Occipital lobe (tissue), 2 donors: ENCODE data around the gene NEAT1. TPM values are rescaled to one million over a fixed set of nuclear protein-coding genes. Genes with fewer than 3 reads are reported as not detected.

Source experiments
- DNase-seq: peaks from one replicate; lab custom pipeline; 2025; lab: John Stamatoyannopoulos, UW
- total RNA-seq: library from RNA; depleted of rRNA; stranded (reverse); fragments of >200 nt; gene quantifications from one replicate; pipeline ENCODE4 v1.2.3, GENCODE V29; 2014

Gene NEAT1
- total RNA-seq, 1 donor from 2014 or later = 3.6 TPM

DNA sequence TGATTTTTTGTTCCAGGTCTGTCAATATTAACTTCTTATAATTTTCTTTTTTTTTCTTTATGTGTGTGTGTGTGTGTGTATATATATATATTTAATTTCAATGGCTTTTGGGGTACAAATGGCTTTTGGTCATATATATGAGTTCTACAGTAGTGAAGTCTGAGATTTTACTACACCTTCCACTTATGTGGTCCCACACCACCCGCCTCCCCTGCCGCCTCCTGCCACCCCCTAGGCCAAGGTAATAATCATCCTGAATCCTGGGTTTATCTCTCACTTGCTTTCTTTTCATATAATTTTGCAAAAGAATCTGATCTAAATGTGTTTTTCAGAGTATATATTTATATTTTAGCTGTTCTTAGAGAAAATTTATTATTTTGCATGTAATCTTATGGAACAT is 11.1 kb downstream of the NEAT1 start:
- DNase-seq = no peak

DNA sequence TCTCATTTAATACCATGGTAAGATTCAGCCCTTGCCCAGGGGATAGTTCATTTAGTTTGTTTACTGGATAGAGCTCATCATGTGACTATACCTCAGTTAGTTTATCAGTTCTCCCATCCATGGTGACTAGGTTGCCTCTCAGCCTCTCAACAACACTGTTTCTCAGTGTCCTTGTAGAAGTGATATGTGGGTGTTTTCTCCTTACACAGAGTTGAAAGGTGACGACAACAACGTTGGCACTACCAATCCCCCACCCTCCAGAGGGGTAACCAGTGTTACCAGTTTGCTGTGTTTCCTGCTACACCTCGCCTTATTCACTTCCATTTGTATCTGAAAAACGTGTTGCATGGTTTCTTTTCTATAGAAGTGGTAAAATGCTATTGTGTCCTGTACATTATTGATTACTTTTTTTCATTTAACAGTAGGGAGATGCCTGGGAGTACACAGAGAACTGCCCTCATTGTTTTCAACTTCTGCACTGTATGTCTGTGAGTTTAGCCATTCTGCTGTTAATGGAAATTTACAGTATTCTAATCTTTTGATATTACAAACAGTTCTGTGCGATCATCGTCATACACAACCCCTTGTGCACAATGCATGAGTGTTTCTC is 11.6 kb downstream of the NEAT1 start:
- no peak for DNase-seq

DNA sequence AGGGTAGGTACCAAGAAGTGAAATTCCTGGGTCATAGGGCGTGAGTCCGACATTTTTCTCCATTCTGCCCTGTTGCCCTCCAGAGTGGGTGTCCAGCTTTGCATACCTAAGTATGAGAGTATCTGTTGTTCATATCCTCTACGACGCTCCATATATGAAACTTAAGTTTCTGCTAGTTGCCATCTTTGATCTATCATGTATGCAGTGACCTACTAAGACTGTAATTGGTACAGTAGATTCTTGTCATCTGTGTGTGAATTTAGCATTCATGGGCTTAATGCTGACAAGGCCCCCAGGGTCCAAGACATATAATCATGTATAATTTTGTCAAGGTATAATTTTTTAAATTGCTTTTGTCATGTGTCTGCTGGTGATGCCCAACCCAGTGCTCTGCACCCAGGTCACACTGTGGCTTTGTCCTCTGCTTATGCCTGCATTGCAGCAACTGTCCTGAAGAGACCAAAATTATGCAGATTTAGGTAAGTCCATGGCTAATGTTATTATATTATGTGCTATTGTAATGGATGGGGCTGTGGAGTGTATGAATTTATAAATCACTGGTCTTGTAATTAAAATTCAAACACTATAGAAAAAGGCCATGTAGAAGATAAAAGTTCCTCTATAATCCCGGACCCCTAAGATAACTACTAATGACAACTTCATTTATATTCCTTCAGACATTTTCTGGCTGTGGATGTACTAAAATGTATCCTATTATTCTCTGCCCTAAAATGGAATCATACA is 12.2 kb downstream of the NEAT1 start:
- DNase-seq = no peak

DNA sequence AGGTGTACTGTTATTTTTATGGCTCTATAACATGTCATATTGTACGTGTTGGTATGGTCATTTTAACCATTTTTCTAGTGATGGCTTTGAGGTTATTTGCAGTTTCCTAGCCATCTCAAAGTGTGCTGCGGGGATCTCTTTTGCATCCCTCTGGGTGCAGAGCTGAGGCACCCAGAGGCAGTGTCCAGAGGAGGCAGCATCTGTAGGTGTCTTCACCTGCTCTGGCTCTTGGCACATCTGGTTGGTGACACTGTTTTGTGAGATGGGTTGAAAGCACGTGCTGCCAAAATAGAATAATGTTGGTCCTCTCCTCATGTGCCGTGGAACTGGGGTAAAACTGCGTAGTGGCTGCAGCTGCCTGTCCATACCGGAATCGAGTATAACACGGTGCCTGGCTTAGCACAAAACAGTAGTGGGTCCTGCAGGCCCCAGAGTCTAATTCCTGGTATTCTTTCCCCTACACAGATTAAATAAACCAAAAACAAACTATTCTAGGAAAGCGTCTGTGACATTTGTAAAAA is 12.9 kb downstream of the NEAT1 start:
- no peak for DNase-seq

DNA sequence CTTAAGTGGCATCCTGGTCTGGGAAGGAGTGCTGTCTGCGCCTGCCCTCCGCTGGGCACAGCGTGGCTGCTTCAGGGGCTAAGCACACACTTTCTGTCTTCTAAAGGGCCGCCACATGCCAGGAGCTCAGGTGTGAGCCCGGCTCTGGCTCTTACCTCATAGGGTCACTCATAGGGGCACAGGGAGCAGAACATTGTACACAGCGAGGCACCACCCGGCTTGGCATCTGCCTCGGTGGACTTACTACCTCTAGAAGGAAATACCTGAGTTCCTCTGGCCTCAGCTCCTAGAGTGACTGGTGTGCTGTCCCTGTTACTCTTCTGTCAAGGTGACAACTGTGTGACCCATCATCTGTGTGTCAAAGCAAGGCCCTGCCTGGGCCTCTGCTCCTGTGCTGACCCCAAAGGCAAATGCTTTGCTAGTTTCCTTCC is 13.4 kb downstream of the NEAT1 start:
- DNase-seq = no peak

DNA sequence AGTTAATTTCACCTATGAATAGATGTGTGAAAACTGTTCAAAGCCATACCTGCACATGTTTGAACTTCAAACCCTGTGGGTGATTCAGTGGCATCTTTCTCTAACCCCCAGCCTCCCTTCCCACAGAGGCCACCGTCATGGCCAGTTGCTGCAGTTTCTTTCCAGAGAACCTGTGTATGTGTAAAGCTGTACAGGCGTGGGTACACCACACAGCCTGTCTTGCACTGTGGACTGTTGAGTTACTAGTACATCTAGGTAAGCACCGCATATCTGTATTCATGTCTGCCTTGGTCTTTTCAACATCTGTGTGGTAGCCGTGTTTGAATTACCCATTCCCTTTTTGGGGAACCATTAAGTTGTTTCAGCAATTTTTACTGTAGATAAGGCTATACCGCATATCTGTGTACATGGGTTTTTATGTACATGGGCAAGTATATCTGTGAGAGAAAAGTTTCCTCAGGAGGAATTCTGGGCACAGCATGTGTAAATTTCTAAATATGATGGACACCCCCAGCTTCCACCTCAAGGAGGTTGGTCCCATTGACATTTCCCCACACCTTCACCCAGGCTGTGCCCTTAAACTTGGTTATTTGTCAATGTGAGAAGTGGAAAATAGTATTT is 13.9 kb downstream of the NEAT1 start:
- no peak for DNase-seq

DNA sequence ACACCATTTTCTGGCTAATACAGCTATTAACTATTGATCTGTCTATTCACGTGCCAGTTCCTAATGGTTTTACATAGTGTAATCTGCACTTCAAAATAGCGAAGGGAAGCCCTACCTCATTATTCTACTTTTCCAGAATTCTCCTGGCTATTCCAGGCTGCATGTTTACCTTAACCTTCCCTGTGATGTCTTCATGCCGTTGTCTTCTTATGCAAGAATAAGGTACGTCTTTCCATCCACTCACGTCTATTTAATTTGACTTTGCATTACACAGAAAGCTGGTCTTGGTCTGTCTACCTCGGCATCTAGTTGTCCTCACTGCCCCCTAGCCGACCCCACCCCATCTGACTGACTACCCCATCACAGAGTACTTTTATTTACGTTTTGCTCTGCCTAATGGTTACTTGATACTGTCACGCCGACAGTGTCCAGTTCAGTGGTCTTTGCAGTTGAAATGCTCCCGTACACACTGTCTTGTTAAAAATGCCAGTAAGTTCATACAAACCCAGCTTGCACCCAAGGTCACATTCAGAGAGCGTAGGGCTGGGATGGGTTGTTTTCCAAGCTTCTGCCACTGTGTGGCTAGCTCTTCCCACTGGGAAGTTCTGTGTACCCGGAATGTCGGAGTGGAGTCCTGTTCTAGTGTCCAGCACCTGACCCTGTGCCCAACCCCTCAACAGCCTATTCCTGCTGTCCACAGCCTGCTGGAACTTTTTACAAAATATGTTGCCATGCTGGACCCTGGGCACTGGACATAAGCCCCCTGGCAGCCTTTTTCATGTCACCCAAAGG is 15.0 kb downstream of the NEAT1 start:
- DNase-seq = no peak

DNA sequence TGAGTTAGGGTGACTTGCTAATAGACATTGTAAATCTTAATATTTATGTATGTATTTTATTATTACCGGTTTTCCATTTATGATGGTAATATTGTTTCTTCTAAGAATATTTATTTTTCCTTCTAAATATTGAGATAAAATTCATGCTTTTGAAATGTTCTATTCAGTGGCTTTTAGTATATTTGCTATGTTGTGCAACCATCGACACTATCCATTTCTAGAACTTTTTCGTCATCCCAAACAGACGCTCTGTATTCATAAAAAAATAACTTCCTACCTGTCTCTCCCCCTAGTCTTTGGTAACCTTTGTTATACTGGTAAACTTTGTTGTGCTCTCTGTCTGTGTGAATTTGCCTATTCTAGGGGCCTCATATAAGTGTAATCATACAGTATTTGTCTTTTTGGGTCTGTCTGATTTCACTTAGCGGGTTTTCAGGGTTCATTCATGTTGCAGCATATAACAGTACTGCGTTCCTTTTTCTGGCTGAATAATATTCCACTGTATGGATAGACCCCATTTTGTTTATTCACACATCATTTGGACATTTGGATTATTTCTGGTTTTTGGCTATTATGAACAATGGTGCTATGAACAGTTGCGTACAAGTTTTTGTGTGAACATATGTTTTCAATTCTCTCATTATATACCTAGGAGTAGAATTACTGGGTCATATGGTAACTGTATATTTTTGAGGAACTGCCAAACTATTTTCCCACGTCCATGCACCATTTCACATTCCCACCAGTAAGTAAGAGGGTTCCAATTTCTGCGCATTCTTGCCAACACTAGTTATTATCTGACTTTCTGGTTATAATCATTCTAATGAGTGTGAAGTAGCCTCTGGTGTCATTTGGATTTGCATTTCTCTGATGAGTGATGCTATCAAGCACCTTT is 15.9 kb downstream of the NEAT1 start:
- DNase-seq = no peak

DNA sequence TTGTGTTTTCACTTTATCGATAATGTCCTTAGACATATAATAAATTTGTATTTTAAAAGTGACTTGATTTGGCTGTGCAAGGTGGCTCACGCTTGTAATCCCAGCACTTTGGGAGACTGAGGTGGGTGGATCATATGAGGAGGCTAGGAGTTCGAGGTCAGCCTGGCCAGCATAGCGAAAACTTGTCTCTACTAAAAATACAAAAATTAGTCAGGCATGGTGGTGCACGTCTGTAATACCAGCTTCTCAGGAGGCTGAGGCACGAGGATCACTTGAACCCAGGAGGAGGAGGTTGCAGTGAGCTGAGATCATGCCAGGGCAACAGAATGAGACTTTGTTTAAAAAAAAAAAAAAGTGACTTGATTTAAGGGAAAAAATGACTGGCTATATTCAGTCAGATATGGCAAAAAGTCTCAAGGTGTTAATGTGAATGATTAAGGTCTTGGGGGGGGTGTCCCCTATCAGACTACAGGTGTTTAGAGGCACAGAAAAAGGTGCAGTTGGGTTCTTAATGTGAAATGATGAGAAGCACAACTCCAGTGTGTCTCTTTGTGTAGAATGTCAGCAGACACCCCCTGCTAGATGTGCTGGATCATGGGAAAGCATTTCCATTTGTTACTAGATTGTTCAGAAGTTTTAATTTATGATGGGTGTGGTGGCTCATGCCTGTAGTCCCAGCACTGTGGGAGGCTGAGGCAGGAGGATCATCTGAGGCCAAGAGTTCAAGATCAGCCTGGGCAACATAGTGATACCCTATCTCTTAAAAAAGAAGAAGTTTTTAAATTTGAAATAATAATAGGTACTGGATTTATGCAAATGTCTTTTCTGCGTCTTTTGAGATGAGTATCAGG is 17.0 kb downstream of the NEAT1 start:
- DNase-seq = no peak

DNA sequence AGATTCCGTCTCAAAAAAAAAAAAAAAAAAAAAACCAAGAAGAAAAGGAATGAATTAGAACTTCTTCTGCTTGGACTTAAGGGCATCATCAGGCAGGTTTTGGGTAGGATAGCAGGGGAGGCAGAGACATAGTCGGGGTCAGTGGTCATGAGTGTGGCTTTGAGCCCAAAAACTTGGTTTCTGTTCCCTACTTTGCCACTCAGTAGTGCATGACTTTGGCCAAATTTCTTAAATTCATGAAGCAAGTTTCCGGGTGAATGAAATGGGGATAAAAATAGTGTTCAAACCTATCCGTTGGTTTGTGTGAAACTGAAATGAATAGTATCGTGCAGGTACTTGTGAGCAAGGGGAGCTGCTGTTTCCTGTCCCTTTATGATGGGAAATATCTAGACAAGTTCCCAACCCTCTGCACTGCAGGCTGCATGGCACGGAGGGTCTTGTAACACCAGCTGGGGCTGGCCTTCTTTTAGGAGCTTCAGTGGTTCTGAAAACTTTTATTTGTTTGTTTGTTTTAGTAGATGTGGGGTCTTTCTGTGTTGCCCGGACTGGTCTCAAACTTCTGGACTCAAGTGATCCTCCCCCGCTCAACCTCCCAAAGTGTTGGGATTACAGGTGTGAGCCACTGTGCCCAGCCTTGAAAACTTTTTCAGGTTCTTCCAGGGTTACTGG is 18.4 kb downstream of the NEAT1 start:
- DNase-seq = no peak

DNA sequence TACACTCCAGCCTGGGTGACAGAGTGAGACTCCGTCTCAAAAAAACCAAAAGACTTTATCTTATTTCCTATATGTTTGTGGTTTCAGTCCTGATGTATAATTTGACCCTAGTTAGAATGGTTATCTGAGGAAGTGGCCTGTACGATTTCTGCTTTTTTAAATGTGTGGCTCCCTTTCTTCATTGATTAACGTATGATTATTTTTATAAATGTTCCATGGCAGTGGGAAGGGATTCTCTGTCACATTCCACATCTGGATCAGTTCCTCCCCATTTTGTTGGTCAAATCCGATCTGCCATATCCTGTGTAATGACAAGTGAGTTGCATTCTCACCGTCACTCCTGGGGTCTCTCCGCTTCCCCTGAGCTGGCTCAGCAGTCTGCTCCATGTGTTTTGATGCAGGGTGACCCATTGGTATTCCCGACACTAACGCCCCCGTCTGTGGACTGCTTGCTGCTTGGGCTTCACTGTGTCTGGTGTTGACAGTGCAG is 20.3 kb downstream of the NEAT1 start:
- no peak for DNase-seq

DNA sequence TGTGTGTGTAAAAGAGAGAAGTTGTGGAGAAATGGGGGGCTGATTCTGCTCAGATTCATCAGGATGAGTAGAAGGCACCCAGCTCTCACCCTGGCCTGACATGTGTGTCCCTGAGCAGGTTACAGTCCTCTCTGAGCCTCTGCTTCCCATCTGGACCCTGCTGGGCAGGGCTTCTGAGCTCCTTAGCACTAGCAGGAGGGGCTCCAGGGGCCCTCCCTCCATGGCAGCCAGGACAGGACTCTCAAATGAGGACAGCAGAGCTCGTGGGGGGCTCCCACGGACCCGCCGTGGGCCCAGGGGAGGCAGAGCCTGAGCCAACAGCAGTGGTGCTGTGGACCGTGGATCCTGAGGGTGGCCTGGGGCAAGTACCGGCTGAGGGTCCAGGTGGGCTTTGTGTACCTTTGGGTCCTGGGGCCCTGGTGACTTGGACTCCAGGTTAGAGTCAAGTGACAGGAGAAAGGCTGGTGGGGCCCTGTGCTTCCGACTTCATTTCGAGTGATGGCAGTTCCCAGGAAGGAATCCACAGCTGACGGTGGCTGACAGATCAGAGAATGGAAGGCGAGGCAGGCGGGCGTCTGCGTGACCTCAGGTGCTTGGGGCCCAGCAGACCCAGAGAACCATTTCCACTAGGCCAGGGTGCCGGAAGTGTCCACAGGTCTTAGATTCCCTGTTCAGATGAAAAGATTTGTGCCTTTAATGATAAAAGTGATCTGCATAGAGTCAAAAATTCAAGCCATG is 21.9 kb downstream of the NEAT1 start:
- DNase-seq = no peak

DNA sequence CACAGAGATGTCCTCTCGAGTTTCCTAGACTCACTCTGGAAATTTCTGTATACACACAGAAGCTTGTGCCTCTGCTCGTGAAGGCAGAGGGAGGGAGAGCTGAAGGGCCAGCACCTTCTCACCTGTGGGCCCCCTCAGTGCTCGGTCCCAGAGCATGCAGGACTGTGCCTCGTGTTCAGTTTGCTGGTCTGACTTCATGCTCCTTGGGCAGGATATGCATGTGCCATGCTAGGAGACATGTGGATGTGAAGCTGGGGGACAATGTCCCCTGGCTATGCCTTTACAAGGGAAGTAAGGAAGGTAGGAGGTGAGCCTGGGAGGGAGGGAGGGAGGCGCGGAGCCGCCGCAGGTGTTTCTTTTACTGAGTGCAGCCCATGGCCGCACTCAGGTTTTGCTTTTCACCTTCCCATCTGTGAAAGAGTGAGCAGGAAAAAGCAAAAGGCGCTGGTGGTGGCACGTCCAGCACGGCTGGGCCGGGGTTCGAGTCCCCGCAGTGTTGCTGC is 22.6 kb downstream of the NEAT1 start:
- no peak for DNase-seq

DNA sequence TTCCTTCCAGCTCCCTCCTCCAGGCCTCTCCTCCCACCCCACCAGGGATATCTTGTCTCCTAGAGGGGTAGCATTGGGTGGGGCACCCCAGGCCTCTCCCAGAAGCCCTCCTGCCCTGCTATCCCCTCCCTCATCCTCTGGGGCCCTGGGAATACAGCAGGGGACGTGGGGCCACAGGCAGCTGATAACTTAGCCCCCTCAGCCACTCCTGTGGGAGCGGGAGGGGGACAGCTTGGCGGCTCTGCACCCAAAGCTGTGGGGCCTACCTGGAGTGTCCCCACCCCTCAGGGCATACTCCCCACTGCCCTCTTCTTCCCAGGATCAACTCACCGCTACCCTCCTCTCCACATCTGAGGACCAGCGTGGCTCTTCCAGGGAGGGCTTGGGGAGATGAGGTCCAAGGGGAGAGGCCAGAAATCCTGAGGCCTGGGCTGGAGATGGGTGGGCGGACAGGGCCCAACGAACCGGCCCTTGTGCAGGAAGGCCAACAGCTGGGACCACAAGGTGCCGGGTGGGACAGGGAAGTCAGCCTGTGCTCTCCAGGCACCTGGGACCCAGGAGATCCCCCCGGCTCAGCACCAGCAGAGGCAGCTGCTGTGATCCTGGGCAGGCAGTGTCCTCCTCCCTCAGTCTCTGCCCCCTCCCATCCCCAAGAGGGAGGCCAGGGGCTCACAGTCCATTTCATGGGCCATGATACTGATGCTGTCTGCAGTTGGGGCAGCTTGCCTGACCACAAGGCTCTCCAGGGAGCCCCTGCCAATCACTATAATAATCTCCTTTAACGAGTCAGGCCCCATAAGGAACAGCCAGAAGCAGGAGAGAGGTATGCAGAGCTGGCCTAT is 23.2 kb downstream of the NEAT1 start:
- DNase-seq = no peak

DNA sequence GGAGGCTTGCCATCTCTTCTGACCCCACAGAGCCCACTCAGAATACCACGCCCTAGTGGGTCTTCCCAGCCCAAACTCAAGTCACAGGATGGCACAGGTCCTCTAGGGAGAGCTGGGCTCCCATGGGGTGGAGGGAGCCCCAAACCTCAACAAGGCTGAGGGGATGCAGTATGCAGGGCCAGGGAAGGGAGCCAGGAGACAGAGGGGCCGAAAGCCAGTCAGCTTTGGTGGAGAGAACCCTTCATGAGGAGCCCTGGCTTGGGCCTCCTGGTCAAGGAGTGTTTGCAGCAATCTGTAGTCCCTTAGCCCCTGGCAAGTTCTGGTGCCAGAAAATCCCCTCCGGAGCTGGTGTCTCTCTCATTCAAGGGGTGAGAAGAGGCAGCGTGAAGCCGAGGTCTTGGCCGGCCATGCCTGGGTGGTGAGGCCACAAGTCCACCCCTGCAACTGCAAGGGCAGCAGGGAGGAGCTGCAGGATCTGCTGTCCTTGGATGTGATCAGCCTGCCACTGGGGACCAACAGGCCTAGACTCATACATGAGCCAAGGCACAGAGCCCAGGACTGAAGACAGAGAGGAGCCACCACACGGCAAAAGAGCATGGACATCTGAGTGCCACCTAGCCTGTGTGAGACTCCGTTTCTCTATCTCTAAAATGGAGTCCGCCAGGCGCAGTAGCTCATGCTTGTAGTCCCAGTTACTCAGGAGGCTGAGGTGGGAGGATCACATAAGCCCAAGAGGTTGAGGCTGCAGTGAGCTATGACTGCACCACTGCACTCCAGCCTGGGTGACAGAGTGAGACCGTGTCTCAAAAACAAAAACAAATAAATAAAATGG is 24.1 kb downstream of the NEAT1 start:
- no peak for DNase-seq

DNA sequence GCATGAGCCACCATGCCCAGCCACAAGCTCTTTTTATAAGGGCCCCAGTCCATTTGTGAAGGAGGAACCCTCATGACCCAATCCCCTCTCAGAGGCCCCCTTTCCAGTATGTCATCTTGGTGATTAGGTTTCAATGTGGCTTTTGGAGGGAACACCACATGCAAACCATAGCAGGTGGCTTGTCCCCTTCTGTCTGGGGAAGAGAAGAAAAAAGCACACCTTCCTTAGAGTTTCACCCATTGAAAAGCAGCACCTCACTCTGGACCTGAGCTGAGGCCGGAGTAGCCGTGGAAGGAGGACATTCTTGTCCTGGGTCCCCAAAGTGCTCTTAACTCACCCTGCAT is 25.4 kb downstream of the NEAT1 start:
- DNase-seq = no peak
